ENCODE measurements around the gene ZBTB44.

GRCh38 chr11:130241713-130242112 lies 73.0 kb downstream of the ZBTB44 start:
- TF ChIP-seq CTCF (conservative IDR thresholded peaks at IDR 0.05) = no peak
- no peak for TF ChIP-seq EZH2 (IDR thresholded peaks at IDR 0.05; ENCODE audit: low read depth)

Measured in PC-9 (cell line).